Activated B cell treated with CpG ODN at 0.5 μM for 24 hours (primary cell): ENCODE measurements around the gene ACOX3. TPM values are rescaled to one million over a fixed set of nuclear protein-coding genes. Genes with fewer than 3 reads are reported as not detected.

ENCODE experiments used
- ATAC-seq: fragments of 200-7000 bp; cut with Tn5 transposase; one replicate; pipeline ENCODE4 v1.10.0; 2021; ENCODE audit warnings: low read depth, mild to moderate bottlenecking, moderate library complexity
- CTCF ChIA-PET: fragments of 350-600 bp; sonication (Branson Sonifier 250); formaldehyde crosslinking; loops from one replicate; lab custom pipeline; 2021; ENCODE audit warnings: antibody characterized with exemption; lab: Charles Lee
- POLR2A ChIA-PET: fragments of 350-600 bp; sonication (Branson Sonifier 250); formaldehyde crosslinking; loops from one replicate; lab custom pipeline; 2021; ENCODE audit warnings: antibody characterized with exemption; lab: Charles Lee
- DNase-seq: peaks from one replicate; pipeline ENCODE4 v3.0.0; 2022
- H3K27ac Mint-ChIP-seq: one replicate; pipeline ENCODE4 v1.8.0; 2020; ENCODE audit warnings: mixed read lengths
- H3K27me3 Mint-ChIP-seq: one replicate; pipeline ENCODE4 v1.8.0; 2021; ENCODE audit warnings: mixed read lengths
- H3K36me3 Mint-ChIP-seq: one replicate; pipeline ENCODE4 v1.8.0; 2021; ENCODE audit warnings: low read depth, mixed read lengths
- H3K4me1 Mint-ChIP-seq: one replicate; pipeline ENCODE4 v1.8.0; 2021; ENCODE audit warnings: mixed read lengths
- H3K4me3 Mint-ChIP-seq: one replicate; pipeline ENCODE4 v1.8.0; 2020; ENCODE audit warnings: mild to moderate bottlenecking, mixed read lengths
- H3K9me3 Mint-ChIP-seq: one replicate; pipeline ENCODE4 v1.8.0; 2020; ENCODE audit warnings: mixed read lengths
- intact Hi-C: fragments of 100-400 bp; cut with micrococcal nuclease; formaldehyde crosslinking; loops from one replicate; pipeline ENCODE4 v1.15.1; 2024
- total RNA-seq: library from RNA; stranded (reverse); gene quantifications from 2 replicates; pipeline ENCODE4 v1.2.3, GENCODE V29; 2022
- TF ChIP-seq, protein P1 (sequence below): fragments of 200-600 bp; IDR thresholded peaks from one replicate; pipeline ENCODE4 v1.8.0; 2022; ENCODE audit warnings: antibody characterized with exemption, mild to moderate bottlenecking

ACOX3 gene
- total RNA-seq, 1 donor from 2014 or later = 20.6 TPM

DNA sequence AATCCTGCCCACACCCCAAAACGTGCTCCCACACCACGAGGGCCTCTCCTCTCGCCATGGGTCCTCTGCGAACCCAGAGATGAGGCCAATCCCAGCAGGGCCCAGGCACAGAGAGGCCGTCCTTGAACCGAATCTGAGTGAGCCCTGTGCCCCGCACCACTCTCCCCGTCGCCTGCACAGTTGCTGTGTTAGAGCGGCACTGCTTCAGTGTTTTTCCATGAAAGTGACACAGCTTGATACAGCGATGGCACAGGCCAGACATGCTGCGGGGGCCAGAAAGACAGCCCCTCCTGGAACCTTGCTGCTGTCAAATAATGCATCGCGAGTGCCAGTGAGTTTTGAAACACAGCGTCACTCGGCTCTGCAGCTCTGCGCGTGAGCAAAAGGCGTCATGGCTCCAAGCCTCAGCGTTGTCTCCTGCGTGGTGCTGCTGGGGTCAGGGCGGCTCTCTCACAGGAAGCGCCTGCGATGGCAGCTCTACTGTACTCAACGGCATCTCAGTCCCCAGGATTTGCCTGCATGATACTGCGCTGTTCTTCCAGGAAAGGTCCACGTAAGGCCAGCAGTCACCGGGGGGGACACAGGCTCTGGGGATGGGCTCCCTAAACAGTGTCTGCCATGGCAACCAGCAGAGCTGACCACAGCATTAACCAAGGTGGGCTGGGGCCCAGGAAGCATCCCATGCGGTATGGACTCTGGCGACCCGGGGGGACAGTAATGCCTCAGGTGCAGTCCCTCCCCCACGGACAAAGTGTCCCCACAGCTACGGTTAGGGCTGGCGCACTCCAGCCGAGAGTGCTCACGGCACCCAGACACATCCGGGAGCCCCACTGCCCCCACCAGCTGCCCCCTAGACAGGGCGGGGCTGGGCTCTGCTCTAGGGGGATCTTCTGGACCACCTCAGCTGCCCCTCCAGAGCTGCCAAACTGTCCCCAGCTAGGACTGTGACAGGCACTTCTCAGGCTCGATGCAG lies 63.1 kb downstream of the ACOX3 start:
- Mint-ChIP-seq H3K27ac (no peak overlapping the region), H3K36me3 (peaks cover 16% of the 10 kb centered on the region), H3K9me3 (no peaks in the 10 kb centered on the region), H3K4me3 (no peak overlapping the region), H3K27me3 (no peaks in the 10 kb centered on the region), H3K4me1 (no peaks in the 10 kb centered on the region)
- TF ChIP-seq, protein P1, sequence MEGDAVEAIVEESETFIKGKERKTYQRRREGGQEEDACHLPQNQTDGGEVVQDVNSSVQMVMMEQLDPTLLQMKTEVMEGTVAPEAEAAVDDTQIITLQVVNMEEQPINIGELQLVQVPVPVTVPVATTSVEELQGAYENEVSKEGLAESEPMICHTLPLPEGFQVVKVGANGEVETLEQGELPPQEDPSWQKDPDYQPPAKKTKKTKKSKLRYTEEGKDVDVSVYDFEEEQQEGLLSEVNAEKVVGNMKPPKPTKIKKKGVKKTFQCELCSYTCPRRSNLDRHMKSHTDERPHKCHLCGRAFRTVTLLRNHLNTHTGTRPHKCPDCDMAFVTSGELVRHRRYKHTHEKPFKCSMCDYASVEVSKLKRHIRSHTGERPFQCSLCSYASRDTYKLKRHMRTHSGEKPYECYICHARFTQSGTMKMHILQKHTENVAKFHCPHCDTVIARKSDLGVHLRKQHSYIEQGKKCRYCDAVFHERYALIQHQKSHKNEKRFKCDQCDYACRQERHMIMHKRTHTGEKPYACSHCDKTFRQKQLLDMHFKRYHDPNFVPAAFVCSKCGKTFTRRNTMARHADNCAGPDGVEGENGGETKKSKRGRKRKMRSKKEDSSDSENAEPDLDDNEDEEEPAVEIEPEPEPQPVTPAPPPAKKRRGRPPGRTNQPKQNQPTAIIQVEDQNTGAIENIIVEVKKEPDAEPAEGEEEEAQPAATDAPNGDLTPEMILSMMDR = no peak
- ATAC-seq (no peak), DNase-seq (no peak)
- POLR2A ChIA-PET = no interaction called here
- CTCF ChIA-PET = no interaction called here
- intact Hi-C loops = no loop called here

- POLR2A ChIA-PET = no interaction called here
- no peak overlapping the region for H3K27ac Mint-ChIP-seq
- DNase-seq = no peak
- no peak for ATAC-seq
- TF ChIP-seq, protein P1 = no peak
- no peaks in the 10 kb centered on the region for H3K27me3 Mint-ChIP-seq
- intact Hi-C loops = no loop called here
- H3K4me3 Mint-ChIP-seq = no peak overlapping the region
- CTCF ChIA-PET = no interaction called here
- no peaks in the 10 kb centered on the region for H3K9me3 Mint-ChIP-seq
- peaks cover 16% of the 10 kb centered on the region for H3K36me3 Mint-ChIP-seq
- no peaks in the 10 kb centered on the region for H3K4me1 Mint-ChIP-seq
Measured at GRCh38 chr4:8376361-8377102, 64.0 kb downstream of the ACOX3 start.

DNA sequence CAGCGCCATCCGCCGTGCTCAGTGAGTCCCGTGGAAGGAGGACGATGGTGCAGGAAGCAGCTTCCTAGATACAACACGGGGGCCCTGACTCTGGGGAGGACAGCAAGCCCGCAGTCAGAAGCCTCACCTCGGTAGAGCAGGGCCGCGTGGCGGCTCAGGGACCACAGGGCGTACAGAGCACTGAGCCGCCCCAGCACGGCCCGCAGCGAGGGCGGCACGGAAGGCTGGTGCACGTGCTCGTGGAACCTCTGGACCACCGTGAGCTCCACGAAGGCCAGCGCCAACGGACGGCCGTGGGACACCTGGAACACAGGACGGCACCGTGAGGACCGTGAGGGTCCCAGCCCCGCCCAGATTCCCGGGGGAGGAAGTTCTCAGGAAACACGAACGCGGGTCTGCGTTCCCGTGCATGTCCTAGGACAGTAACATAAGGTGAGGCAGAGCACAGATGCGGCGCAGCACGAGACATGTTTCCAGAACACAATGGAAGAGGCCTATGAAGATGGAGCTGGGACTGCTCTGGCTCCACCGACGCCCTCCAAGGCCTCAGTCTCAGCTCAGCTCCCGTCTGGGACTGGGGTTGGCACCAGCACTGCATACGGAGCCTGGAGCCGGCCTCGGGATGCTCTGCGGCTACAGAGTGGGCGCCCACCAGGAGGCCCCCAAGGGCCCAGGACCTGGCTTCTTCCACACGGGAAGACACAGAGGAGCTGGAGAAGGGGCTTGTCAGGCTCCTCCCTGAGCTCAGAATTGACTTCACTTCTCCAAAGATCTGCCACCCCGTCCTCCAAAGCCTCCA lies 65.5 kb downstream of the ACOX3 start:
- Mint-ChIP-seq H3K27ac (no peak overlapping the region), H3K27me3 (no peaks in the 10 kb centered on the region), H3K4me1 (no peaks in the 10 kb centered on the region), H3K4me3 (no peak overlapping the region), H3K36me3 (peaks cover 13% of the 10 kb centered on the region), H3K9me3 (no peaks in the 10 kb centered on the region)
- TF ChIP-seq, protein P1 = no peak
- ChIA-PET POLR2A (no interaction called here), CTCF (no interaction called here)
- ATAC-seq = no peak
- no peak for DNase-seq
- intact Hi-C loops = no loop called here

DNA sequence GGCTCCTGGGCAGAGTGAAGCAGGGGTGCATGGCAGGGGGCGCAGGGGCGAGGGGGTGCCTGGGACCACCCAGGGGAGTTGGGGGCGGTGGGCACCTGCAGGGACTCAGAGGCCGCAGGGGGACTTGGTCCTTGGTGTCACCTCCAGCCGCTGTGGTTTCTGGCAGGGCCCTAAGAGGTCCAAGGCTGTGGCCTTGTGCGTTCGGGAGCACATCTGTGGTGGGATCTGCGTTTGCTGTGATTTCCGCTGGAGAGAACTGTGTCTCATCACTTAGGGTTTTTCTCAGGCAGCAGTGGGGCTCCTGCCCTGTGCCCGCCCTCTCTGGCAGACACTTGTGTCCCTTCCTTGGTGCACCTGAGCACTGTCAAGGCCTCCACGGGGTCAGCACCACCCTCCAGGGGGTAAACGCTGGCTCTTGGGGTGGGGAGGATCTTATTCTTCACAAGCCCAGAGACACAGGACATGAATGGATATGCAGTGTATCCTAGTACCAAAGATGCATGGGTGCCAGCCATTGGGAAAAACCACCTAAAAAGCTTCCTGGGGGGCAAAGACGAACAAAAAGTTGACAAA lies 66.5 kb downstream of the ACOX3 start:
- Mint-ChIP-seq H3K4me3 (no peak overlapping the region), H3K4me1 (no peaks in the 10 kb centered on the region), H3K27ac (no peak overlapping the region), H3K36me3 (peaks cover 12% of the 10 kb centered on the region), H3K9me3 (no peaks in the 10 kb centered on the region), H3K27me3 (no peaks in the 10 kb centered on the region)
- TF ChIP-seq, protein P1 = no peak
- ATAC-seq = no peak
- intact Hi-C loops = no loop called here
- CTCF ChIA-PET = no interaction called here
- no peak for DNase-seq
- POLR2A ChIA-PET = no interaction called here
